H9 (cell line): Measurements from ENCODE around the gene SETD7. TPM values are rescaled to one million over a fixed set of nuclear protein-coding genes. Genes with fewer than 3 reads are reported as not detected.

Source experiments
- DNase-seq: peaks from one replicate; pipeline ENCODE4 v3.0.0-alpha.2; 2017
- H2AFZ ChIP-seq: one replicate; pipeline ENCODE4 v1.6.1; 2013; ENCODE audit warnings: mild to moderate bottlenecking, low read length, control low read depth, moderate library complexity
- H2AK5ac ChIP-seq: 2 replicates; pipeline ENCODE4 v1.6.1; 2013; ENCODE audit warnings: low read length, control low read depth, mixed read lengths; ENCODE audit not compliant: insufficient read length
- H2BK120ac ChIP-seq: one replicate; pipeline ENCODE4 v1.6.1; 2013; ENCODE audit warnings: low read depth, mild to moderate bottlenecking, low read length, control low read depth, inconsistent platforms; ENCODE audit not compliant: poor library complexity, severe bottlenecking
- H2BK12ac ChIP-seq: 2 replicates; pipeline ENCODE4 v1.6.1; 2013; ENCODE audit warnings: low read length, control low read depth, mixed read lengths, low read depth; ENCODE audit not compliant: insufficient read length
- H2BK15ac ChIP-seq: 2 replicates; pipeline ENCODE4 v1.6.1; 2013; ENCODE audit warnings: low read depth, low read length, control low read depth
- H2BK20ac ChIP-seq: one replicate; pipeline ENCODE4 v1.6.1; 2013; ENCODE audit warnings: low read depth, mild to moderate bottlenecking, low read length, control low read depth, inconsistent platforms; ENCODE audit not compliant: poor library complexity, severe bottlenecking
- H2BK5ac ChIP-seq: 2 replicates; pipeline ENCODE4 v1.6.1; 2013; ENCODE audit warnings: low read length, control low read depth, mixed read lengths; ENCODE audit not compliant: insufficient read length
- H3K14ac ChIP-seq: 2 replicates; pipeline ENCODE4 v1.6.1; 2013; ENCODE audit warnings: low read length, control low read depth; ENCODE audit not compliant: insufficient read depth
- H3K18ac ChIP-seq: 2 replicates; pipeline ENCODE4 v1.6.1; 2013; ENCODE audit warnings: low read depth, mild to moderate bottlenecking, mixed read lengths, low read length, control low read depth; ENCODE audit not compliant: insufficient read length
- H3K23ac ChIP-seq: 2 replicates; pipeline ENCODE4 v1.6.1; 2013; ENCODE audit warnings: low read length, control low read depth, mixed read lengths, low read depth; ENCODE audit not compliant: insufficient read length
- H3K23me2 ChIP-seq: 2 replicates; pipeline ENCODE4 v1.6.1; 2013; ENCODE audit warnings: low read depth, mild to moderate bottlenecking, mixed read lengths, low read length, control low read depth; ENCODE audit not compliant: insufficient read length, poor library complexity, severe bottlenecking
- H3K27ac ChIP-seq: 2 replicates; pipeline ENCODE4 v1.5.1; 2013; ENCODE audit warnings: low read length, control low read depth, mixed read lengths, low read depth; ENCODE audit not compliant: insufficient read length
- H3K27me3 ChIP-seq: 2 replicates; pipeline ENCODE4 v1.6.1; 2013; ENCODE audit warnings: low read length, control low read depth, inconsistent platforms; ENCODE audit not compliant: insufficient read depth
- H3K4ac ChIP-seq: 2 replicates; pipeline ENCODE4 v1.6.1; 2013; ENCODE audit warnings: low read depth, mild to moderate bottlenecking, control low read depth, inconsistent platforms, low read length, moderate library complexity
- H3K4me1 ChIP-seq: 2 replicates; pipeline ENCODE4 v1.6.1; 2013; ENCODE audit warnings: low read length, control low read depth, inconsistent platforms; ENCODE audit not compliant: insufficient read depth
- H3K4me2 ChIP-seq: 2 replicates; pipeline ENCODE4 v1.6.1; 2013; ENCODE audit warnings: low read length, control low read depth, mixed read lengths; ENCODE audit not compliant: insufficient read length, insufficient read depth
- H3K56ac ChIP-seq: 2 replicates; pipeline ENCODE4 v1.6.1; 2013; ENCODE audit warnings: low read depth, mild to moderate bottlenecking, mixed read lengths, low read length, control low read depth; ENCODE audit not compliant: insufficient read length
- H3K79me1 ChIP-seq: 2 replicates; pipeline ENCODE4 v1.6.1; 2013; ENCODE audit warnings: low read depth, mild to moderate bottlenecking, moderate library complexity, low read length, control low read depth, inconsistent platforms; ENCODE audit not compliant: insufficient read depth, poor library complexity, severe bottlenecking
- H3K79me2 ChIP-seq: 2 replicates; pipeline ENCODE4 v1.6.1; 2013; ENCODE audit warnings: low read length, control low read depth, inconsistent platforms; ENCODE audit not compliant: insufficient read depth
- H3K9ac ChIP-seq: 2 replicates; pipeline ENCODE4 v1.6.1; 2013; ENCODE audit warnings: low read length, control low read depth, mixed read lengths; ENCODE audit not compliant: insufficient read length; ENCODE audit errors: extremely low read depth
- H3K9me3 ChIP-seq: one replicate; pipeline ENCODE4 v1.6.1; 2013; ENCODE audit warnings: low read depth, low read length, inconsistent platforms; ENCODE audit not compliant: control insufficient read depth
- H3T11ph ChIP-seq: one replicate; pipeline ENCODE4 v1.6.1; 2013; ENCODE audit warnings: mild to moderate bottlenecking, low read length, control low read depth, inconsistent platforms
- H4K20me1 ChIP-seq: one replicate; pipeline ENCODE4 v1.6.1; 2013; ENCODE audit not compliant: control insufficient read depth, insufficient read length, insufficient read depth
- H4K5ac ChIP-seq: 2 replicates; pipeline ENCODE4 v1.6.1; 2013; ENCODE audit warnings: low read depth, mild to moderate bottlenecking, mixed read lengths, low read length, control low read depth; ENCODE audit not compliant: insufficient read length
- H4K8ac ChIP-seq: replicated peaks from 2 replicates; pipeline ENCODE4 v1.6.1; 2013; ENCODE audit warnings: low read length, control low read depth, mixed read lengths, low read depth; ENCODE audit not compliant: insufficient read length
- H4K91ac ChIP-seq: 2 replicates; pipeline ENCODE4 v1.6.1; 2013; ENCODE audit warnings: low read depth, mild to moderate bottlenecking, moderate library complexity, mixed read lengths, low read length, control low read depth; ENCODE audit not compliant: insufficient read length
- H3K27ac Mint-ChIP-seq, 3 experiments: 2 replicates in 2 of 3; 3 replicates in 1 of 3; pipeline ENCODE4 v1.8.0; 2020 to 2021; ENCODE audit warnings: mixed read lengths in 3 of 3, mild to moderate bottlenecking in 1 of 3, moderate library complexity in 1 of 3
- H3K27me3 Mint-ChIP-seq: 2 replicates; pipeline ENCODE4 v1.8.0; 2021; ENCODE audit warnings: low read depth, mild to moderate bottlenecking, moderate library complexity, mixed read lengths
- H3K36me3 Mint-ChIP-seq, 3 experiments: 2 replicates in 2 of 3; 3 replicates in 1 of 3; pipeline ENCODE4 v1.8.0; 2020 to 2021; ENCODE audit warnings: low read depth in 3 of 3, mixed read lengths in 3 of 3; ENCODE audit not compliant: insufficient read depth in 1 of 3
- H3K4me1 Mint-ChIP-seq, 2 experiments: 2 replicates each; pipeline ENCODE4 v1.8.0; 2020; ENCODE audit warnings: mixed read lengths in 2 of 2
- H3K4me3 Mint-ChIP-seq, 2 experiments: 2 replicates in 1 of 2; 3 replicates in 1 of 2; pipeline ENCODE4 v1.8.0; 2020 to 2021; ENCODE audit warnings: mild to moderate bottlenecking in 2 of 2, mixed read lengths in 2 of 2, moderate library complexity in 1 of 2
- H3K9me3 Mint-ChIP-seq, 2 experiments: 2 replicates in 1 of 2; 3 replicates in 1 of 2; pipeline ENCODE4 v1.8.0; 2020; ENCODE audit warnings: mild to moderate bottlenecking in 2 of 2, mixed read lengths in 2 of 2, moderate library complexity in 1 of 2
- CTCF ChIP-seq: fragments of 200-600 bp; sonication (generic); conservative IDR thresholded peaks from 3 replicates; pipeline ENCODE4 v1.8.0; 2021; ENCODE audit warnings: antibody characterized with exemption, mild to moderate bottlenecking
- WGBS: extraction: QIAGEN DNeasy Blood & Tissue Kit; methylation state at CpG from one replicate; pipeline ENCODE4 v1.1.7; 2013; ENCODE audit warnings: missing lambda C conversion rate, low lambda C conversion rate, mixed read lengths; ENCODE audit not compliant: insufficient read length; ENCODE audit errors: extremely low coverage; 5-methylcytosine and 5-hydroxymethylcytosine counted together
- total RNA-seq: library from RNA; stranded (reverse); gene quantifications from 2 replicates; pipeline ENCODE4 v1.2.1, GENCODE V29; 2021

SETD7 gene
- total RNA-seq, 1 experiment from 2014 or later: 1.5 TPM

GRCh38 chr4:139535228-139535870 is 20.7 kb downstream of the SETD7 start:
- DNase-seq: no peak
- no peak overlapping the region; a peak in 1 of 7 replicates for H3K27ac Mint-ChIP-seq
- no peak overlapping the region for H3K9ac ChIP-seq

More at GRCh38 chr4:139535228-139535870, 20.7 kb downstream of the SETD7 start:
- Histone ChIP-seq H3K23ac (no peak overlapping the region), H2BK12ac (no peak overlapping the region), H3K4me1 (no peaks in the 10 kb centered on the region), H4K20me1 (no peaks in the 10 kb centered on the region), H4K91ac (no peak overlapping the region), H3K56ac (no peak overlapping the region), H3K23me2 (no peaks in the 10 kb centered on the region), H3K27me3 (no peaks in the 10 kb centered on the region), H2BK5ac (no peak overlapping the region), H3K4ac (no peak overlapping the region), H2BK120ac (no peak overlapping the region), H2BK20ac (no peak overlapping the region), H3K9me3 (no peaks in the 10 kb centered on the region), H4K5ac (no peak overlapping the region), H3K27ac (no peak overlapping the region), H2AFZ (no peak overlapping the region), H3K4me2 (no peak overlapping the region), H2BK15ac (no peak overlapping the region), H3K18ac (no peak overlapping the region), H2AK5ac (no peak overlapping the region), H3K79me1 (no peaks in the 10 kb centered on the region), H3T11ph (no peak overlapping the region), H4K8ac (no peak overlapping the region), H3K14ac (no peak overlapping the region), H3K79me2 (no peaks in the 10 kb centered on the region)
- TF ChIP-seq CTCF: no peak
- Mint-ChIP-seq H3K9me3 (no peaks in the 10 kb centered on the region), H3K4me1 (no peaks in the 10 kb centered on the region; a peak in 1 of 4 replicates), H3K4me3 (no peak overlapping the region), H3K27me3 (no peaks in the 10 kb centered on the region; the same call in 1 of the 2 replicates), H3K36me3 (no peaks in the 10 kb centered on the region)
- no CpG with 5 or more reads among the region's 2 CpGs for WGBS
